Neural progenitor cell (in vitro differentiated cells): ENCODE measurements around the gene PHPT1. TPM values are rescaled to one million over a fixed set of nuclear protein-coding genes. Genes with fewer than 3 reads are reported as not detected.
A peak's percentile ranks its signal among the peaks of the same experiment; 100 is the strongest.
"Not testable (repeated sequence)": the region's sequence is repeated elsewhere in the genome, so short reads cannot be mapped to it uniquely, and the experiment has no call there.

Experiments
- DNase-seq: peaks from one replicate; pipeline ENCODE4 v3.0.0-alpha.2; 2016; ENCODE audit warnings: low spot score
- H2AFZ ChIP-seq: fragments of 200-600 bp; sonication (generic); replicated peaks from 2 replicates; pipeline ENCODE4 v1.6.1; 2016; ENCODE audit warnings: antibody characterized with exemption
- H3F3A ChIP-seq: fragments of 200-600 bp; sonication (generic); 2 replicates; pipeline ENCODE4 v1.6.1; 2016; ENCODE audit warnings: antibody characterized with exemption, low read depth
- H3K27ac ChIP-seq: fragments of 200-600 bp; sonication (generic); 2 replicates; pipeline ENCODE4 v1.5.1; 2016; ENCODE audit warnings: mild to moderate bottlenecking
- H3K27me3 ChIP-seq: fragments of 200-600 bp; sonication (generic); 2 replicates; pipeline ENCODE4 v1.6.1; 2016; ENCODE audit warnings: mild to moderate bottlenecking, moderate library complexity
- H3K36me3 ChIP-seq: fragments of 200-600 bp; sonication (generic); 2 replicates; pipeline ENCODE4 v1.5.1; 2016
- H3K4me1 ChIP-seq: fragments of 200-600 bp; sonication (generic); 2 replicates; pipeline ENCODE4 v1.6.1; 2016; ENCODE audit warnings: mixed run types
- H3K4me2 ChIP-seq: fragments of 200-600 bp; sonication (generic); 2 replicates; pipeline ENCODE4 v1.6.1; 2016
- H3K4me3 ChIP-seq: fragments of 200-600 bp; sonication (generic); 2 replicates; pipeline ENCODE4 v1.5.1; 2016
- H3K79me2 ChIP-seq: fragments of 200-600 bp; sonication (generic); 2 replicates; pipeline ENCODE4 v1.6.1; 2016; ENCODE audit warnings: low read depth
- H3K9ac ChIP-seq: fragments of 200-600 bp; sonication (generic); 2 replicates; pipeline ENCODE4 v1.6.1; 2016
- H3K9me3 ChIP-seq: fragments of 200-600 bp; sonication (generic); 2 replicates; pipeline ENCODE4 v1.5.1; 2016; ENCODE audit warnings: low read depth
- H4K20me1 ChIP-seq: fragments of 200-600 bp; sonication (generic); 2 replicates; pipeline ENCODE4 v1.6.1; 2016; ENCODE audit warnings: low read depth
- H3K27ac Mint-ChIP-seq: 3 replicates; pipeline ENCODE4 v1.8.0; 2021; ENCODE audit warnings: mixed read lengths
- H3K27me3 Mint-ChIP-seq: 2 replicates; pipeline ENCODE4 v1.8.0; 2022; ENCODE audit warnings: low read depth, mild to moderate bottlenecking, inconsistent platforms, moderate library complexity, mixed read lengths; ENCODE audit not compliant: insufficient read depth
- H3K36me3 Mint-ChIP-seq: 3 replicates; pipeline ENCODE4 v1.8.0; 2021; ENCODE audit warnings: mixed read lengths
- H3K4me1 Mint-ChIP-seq: 3 replicates; pipeline ENCODE4 v1.8.0; 2021; ENCODE audit warnings: mixed read lengths
- H3K4me3 Mint-ChIP-seq: 3 replicates; pipeline ENCODE4 v1.8.0; 2021; ENCODE audit warnings: mild to moderate bottlenecking, moderate library complexity, mixed read lengths
- H3K9me3 Mint-ChIP-seq: 3 replicates; pipeline ENCODE4 v1.8.0; 2020; ENCODE audit warnings: mixed read lengths
- EZH2 ChIP-seq: fragments of 200-600 bp; sonication (generic); IDR thresholded peaks from 2 replicates; pipeline ENCODE4 v1.6.1; 2017; ENCODE audit warnings: antibody characterized with exemption, mild to moderate bottlenecking, moderate library complexity
- EZH2phosphoT487 ChIP-seq: fragments of 200-600 bp; sonication (generic); IDR thresholded peaks from 2 replicates; pipeline ENCODE4 v1.6.1; 2017; ENCODE audit warnings: antibody characterized with exemption
- total RNA-seq: library from RNA; depleted of rRNA; stranded (reverse); fragments of >200 nt; gene quantifications from 2 replicates; pipeline ENCODE4 v1.2.3, GENCODE V29; 2015; ENCODE audit warnings: low replicate concordance
- TF ChIP-seq, protein P1 (sequence below): fragments of 200-600 bp; sonication (generic); IDR thresholded peaks from 2 replicates; pipeline ENCODE4 v1.5.1; 2017; ENCODE audit warnings: antibody characterized with exemption, mild to moderate bottlenecking

PHPT1 gene
- total RNA-seq, 1 donor from 2014 or later = 58.8 TPM

- Histone ChIP-seq H3K27me3 (no peaks in the 10 kb centered on the region), H3K27ac (no peak overlapping the region), H3K4me1 (peaks cover 3% of the 10 kb centered on the region), H4K20me1 (no peaks in the 10 kb centered on the region), H3F3A (peaks cover 6% of the 10 kb centered on the region), H3K79me2 (peaks cover 5% of the 10 kb centered on the region), H3K9me3 (no peaks in the 10 kb centered on the region), H3K4me2 (no peak overlapping the region), H3K4me3 (no peak overlapping the region), H2AFZ (no peak overlapping the region), H3K36me3 (no peaks in the 10 kb centered on the region), H3K9ac (no peak overlapping the region)
- Mint-ChIP-seq H3K9me3 (no peaks in the 10 kb centered on the region), H3K27ac (no peak overlapping the region), H3K4me3 (peak overlapping the region; percentile 72), H3K36me3 (no peaks in the 10 kb centered on the region), H3K27me3 (peaks cover 4% of the 10 kb centered on the region), H3K4me1 (no peaks in the 10 kb centered on the region)
- no peak for DNase-seq
- TF ChIP-seq EZH2 (no peak), EZH2phosphoT487 (no peak)
- TF ChIP-seq, protein P1, sequence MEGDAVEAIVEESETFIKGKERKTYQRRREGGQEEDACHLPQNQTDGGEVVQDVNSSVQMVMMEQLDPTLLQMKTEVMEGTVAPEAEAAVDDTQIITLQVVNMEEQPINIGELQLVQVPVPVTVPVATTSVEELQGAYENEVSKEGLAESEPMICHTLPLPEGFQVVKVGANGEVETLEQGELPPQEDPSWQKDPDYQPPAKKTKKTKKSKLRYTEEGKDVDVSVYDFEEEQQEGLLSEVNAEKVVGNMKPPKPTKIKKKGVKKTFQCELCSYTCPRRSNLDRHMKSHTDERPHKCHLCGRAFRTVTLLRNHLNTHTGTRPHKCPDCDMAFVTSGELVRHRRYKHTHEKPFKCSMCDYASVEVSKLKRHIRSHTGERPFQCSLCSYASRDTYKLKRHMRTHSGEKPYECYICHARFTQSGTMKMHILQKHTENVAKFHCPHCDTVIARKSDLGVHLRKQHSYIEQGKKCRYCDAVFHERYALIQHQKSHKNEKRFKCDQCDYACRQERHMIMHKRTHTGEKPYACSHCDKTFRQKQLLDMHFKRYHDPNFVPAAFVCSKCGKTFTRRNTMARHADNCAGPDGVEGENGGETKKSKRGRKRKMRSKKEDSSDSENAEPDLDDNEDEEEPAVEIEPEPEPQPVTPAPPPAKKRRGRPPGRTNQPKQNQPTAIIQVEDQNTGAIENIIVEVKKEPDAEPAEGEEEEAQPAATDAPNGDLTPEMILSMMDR = no peak
Measured at GRCh38 chr9:136880651-136881050, 31.4 kb downstream of the PHPT1 start.

DNA sequence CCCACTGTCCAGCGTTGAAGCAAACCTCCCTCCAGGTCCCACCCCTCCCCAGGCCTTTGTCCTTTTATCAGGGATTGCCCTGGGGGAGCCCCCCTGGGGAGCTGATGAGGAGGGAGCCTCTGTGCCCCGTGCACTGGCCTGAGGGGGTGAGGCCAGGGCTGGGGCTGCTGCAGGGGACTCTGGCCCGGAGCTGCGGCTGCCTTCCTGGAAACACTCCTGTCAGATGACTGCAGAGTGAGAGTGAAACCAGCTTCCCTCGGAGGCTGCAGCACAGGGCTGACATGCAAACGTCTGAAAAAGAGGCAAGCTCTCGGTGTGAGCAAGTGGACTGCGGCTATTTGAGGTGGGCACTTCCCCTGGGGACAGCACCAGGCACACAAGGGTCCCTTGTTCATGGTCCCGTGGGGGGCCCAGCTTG, 32.5 kb downstream of the PHPT1 start:
- Histone ChIP-seq H3K9me3 (no peaks in the 10 kb centered on the region), H2AFZ (no peak overlapping the region), H3K79me2 (peaks cover 6% of the 10 kb centered on the region), H3K27ac (no peak overlapping the region), H3F3A (peaks cover 6% of the 10 kb centered on the region), H3K36me3 (no peaks in the 10 kb centered on the region), H4K20me1 (peaks cover under 1% of the 10 kb centered on the region), H3K27me3 (no peaks in the 10 kb centered on the region), H3K9ac (no peak overlapping the region), H3K4me2 (peak overlapping the region; percentile 27), H3K4me3 (no peak overlapping the region), H3K4me1 (peaks cover 5% of the 10 kb centered on the region)
- Mint-ChIP-seq H3K4me1 (no peaks in the 10 kb centered on the region), H3K27me3 (peaks cover 2% of the 10 kb centered on the region), H3K36me3 (no peaks in the 10 kb centered on the region), H3K9me3 (no peaks in the 10 kb centered on the region), H3K4me3 (no peak overlapping the region), H3K27ac (no peak overlapping the region)
- DNase-seq = peak; percentile 29
- TF ChIP-seq EZH2 = no peak
- TF ChIP-seq, protein P1 = no peak

DNA sequence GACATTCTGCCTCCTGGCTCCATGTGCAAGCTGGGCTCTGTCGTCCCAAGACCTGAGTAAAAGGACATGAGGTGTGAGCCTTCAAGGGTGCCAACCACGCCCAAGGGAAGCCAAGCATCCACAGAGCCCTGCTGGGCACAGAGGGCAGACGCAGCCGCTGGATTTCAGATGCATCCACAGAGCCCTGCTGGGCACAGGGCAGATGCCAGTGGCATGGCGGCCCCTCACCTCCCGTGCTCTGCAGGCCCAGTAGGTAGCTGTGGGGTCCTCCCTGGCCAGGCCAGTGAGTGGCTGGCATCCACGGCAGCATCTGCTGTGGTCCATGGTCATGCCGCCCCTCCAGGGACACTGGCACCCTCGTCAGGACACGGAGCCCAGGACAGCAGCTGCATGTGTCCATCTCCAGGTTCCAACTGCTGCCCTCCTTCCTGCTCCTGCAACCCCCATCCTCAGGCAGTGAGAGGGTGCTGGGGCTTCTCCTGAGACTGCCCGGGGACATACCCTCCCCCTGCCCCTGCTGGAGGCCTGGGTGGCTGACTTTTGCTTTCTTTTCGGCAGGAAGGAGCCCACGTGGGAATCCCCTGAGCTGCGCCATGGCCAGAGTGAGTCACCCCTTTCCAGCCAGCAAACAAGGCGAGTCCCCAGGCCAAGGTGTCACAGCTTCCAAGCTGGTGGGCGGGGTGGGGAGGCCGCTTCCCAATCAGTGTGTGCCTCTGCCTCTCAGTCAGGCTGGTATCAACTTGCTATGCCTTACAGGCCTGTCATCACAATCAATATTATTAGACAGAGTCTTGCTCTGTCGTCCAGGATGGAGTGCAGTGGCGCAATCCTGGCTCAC, 33.1 kb downstream of the PHPT1 start:
- Histone ChIP-seq H3K79me2 (peaks cover 13% of the 10 kb centered on the region), H3K4me2 (no peak overlapping the region), H4K20me1 (peaks cover 7% of the 10 kb centered on the region), H3K27me3 (no peaks in the 10 kb centered on the region), H3K27ac (no peak overlapping the region), H3K36me3 (no peaks in the 10 kb centered on the region), H3K9ac (no peak overlapping the region), H3K4me3 (no peak overlapping the region), H2AFZ (no peak overlapping the region), H3F3A (peaks cover 6% of the 10 kb centered on the region), H3K4me1 (peaks cover 6% of the 10 kb centered on the region), H3K9me3 (no peaks in the 10 kb centered on the region)
- H3K36me3 Mint-ChIP-seq = no peaks in the 10 kb centered on the region
- H3K9me3 Mint-ChIP-seq = no peaks in the 10 kb centered on the region
- H3K27ac Mint-ChIP-seq = no peak overlapping the region
- H3K4me3 Mint-ChIP-seq = no peak overlapping the region
- no peak for DNase-seq
- TF ChIP-seq, protein P1 = no peak
- TF ChIP-seq EZH2phosphoT487 (no peak), EZH2 (no peak)
- H3K4me1 Mint-ChIP-seq = peaks cover 4% of the 10 kb centered on the region
- peaks cover 2% of the 10 kb centered on the region for H3K27me3 Mint-ChIP-seq

- H3K27me3 ChIP-seq, H3K36me3 ChIP-seq, H3F3A ChIP-seq, H3K27me3 Mint-ChIP-seq, H2AFZ ChIP-seq, H3K36me3 Mint-ChIP-seq, H3K9me3 ChIP-seq, DNase-seq, H3K27ac ChIP-seq, H3K4me3 ChIP-seq, H3K9ac ChIP-seq, H3K4me3 Mint-ChIP-seq, H3K27ac Mint-ChIP-seq, H3K4me1 Mint-ChIP-seq, H3K4me2 ChIP-seq, H3K9me3 Mint-ChIP-seq: not testable (repeated sequence)
- Histone ChIP-seq H4K20me1 (peaks cover 12% of the 10 kb centered on the region), H3K79me2 (peaks cover 19% of the 10 kb centered on the region), H3K4me1 (peaks cover 11% of the 10 kb centered on the region)
Measured at GRCh38 chr9:136882947-136883283, 33.7 kb downstream of the PHPT1 start.

- H3K27me3 Mint-ChIP-seq, H3K27ac Mint-ChIP-seq, H3K4me2 ChIP-seq, H3K4me3 Mint-ChIP-seq, H3K9me3 Mint-ChIP-seq, H3F3A ChIP-seq, H3K9me3 ChIP-seq, H3K4me3 ChIP-seq, H3K27ac ChIP-seq, H2AFZ ChIP-seq, DNase-seq, H3K9ac ChIP-seq, H3K36me3 Mint-ChIP-seq, H3K27me3 ChIP-seq, H3K36me3 ChIP-seq, H3K4me1 Mint-ChIP-seq: not testable (repeated sequence)
- peaks cover 20% of the 10 kb centered on the region for H4K20me1 ChIP-seq
- H3K4me1 ChIP-seq = peaks cover 11% of the 10 kb centered on the region
- peaks cover 26% of the 10 kb centered on the region for H3K79me2 ChIP-seq
Measured at GRCh38 chr9:136883670-136884069, 34.5 kb downstream of the PHPT1 start.
